ENCODE measurements around the gene SLC9C2. TPM values are rescaled to one million over a fixed set of nuclear protein-coding genes. Genes with fewer than 3 reads are reported as not detected.

SLC9C2 gene
- total and polyA plus RNA-seq, 8 donors: 2.6 TPM; not detected in 7

- no peak overlapping the region for H3K27ac ChIP-seq
- TF ChIP-seq EP300 (IDR thresholded peaks at IDR 0.05): no peak
- TF ChIP-seq POLR2AphosphoS5 (IDR thresholded peaks at IDR 0.05): no peak
- TF ChIP-seq CTCF (IDR thresholded peaks at IDR 0.05): no peak
- no peak for TF ChIP-seq POLR2A (IDR thresholded peaks at IDR 0.05)
- DNase-seq: no peak
- no peak overlapping the region for H3K4me3 ChIP-seq
- no peaks in the 10 kb centered on the region for H3K4me1 ChIP-seq
- no peaks in the 10 kb centered on the region for H3K9me3 ChIP-seq
- intact Hi-C loops (cut with DNase I; ENCODE audit: low total_unique reads): no loop called here
- no peaks in the 10 kb centered on the region for H3K36me3 ChIP-seq
- no peaks in the 10 kb centered on the region for H3K27me3 ChIP-seq
Measured at GRCh38 chr1:173553312-173553711, 49.6 kb downstream of the SLC9C2 start.

- no peak for DNase-seq
- intact Hi-C loops (cut with DNase I; ENCODE audit: low total_unique reads): no loop called here
- Histone ChIP-seq H3K27me3 (no peaks in the 10 kb centered on the region), H3K4me1 (no peaks in the 10 kb centered on the region), H3K9me3 (no peaks in the 10 kb centered on the region), H3K4me3 (no peak overlapping the region), H3K36me3 (no peaks in the 10 kb centered on the region), H3K27ac (no peak overlapping the region)
- TF ChIP-seq EP300 (IDR thresholded peaks at IDR 0.05): no peak
- no peak for TF ChIP-seq CTCF (IDR thresholded peaks at IDR 0.05)
- TF ChIP-seq POLR2A (IDR thresholded peaks at IDR 0.05): no peak
- no peak for TF ChIP-seq POLR2AphosphoS5 (IDR thresholded peaks at IDR 0.05)
- 84 to 95% (median 85%) methylated on average over 3 of the region's 3 CpGs for WGBS, 5 donors
Measured at GRCh38 chr1:173551699-173552098, 51.2 kb downstream of the SLC9C2 start.

- no peak for TF ChIP-seq POLR2AphosphoS5 (IDR thresholded peaks at IDR 0.05)
- TF ChIP-seq EP300 (IDR thresholded peaks at IDR 0.05): no peak
- TF ChIP-seq CTCF (IDR thresholded peaks at IDR 0.05): no peak
- no peak for TF ChIP-seq POLR2A (IDR thresholded peaks at IDR 0.05)
- Histone ChIP-seq H3K36me3 (no peaks in the 10 kb centered on the region), H3K4me3 (no peak overlapping the region), H3K4me1 (no peaks in the 10 kb centered on the region), H3K27me3 (no peaks in the 10 kb centered on the region), H3K9me3 (no peaks in the 10 kb centered on the region), H3K27ac (no peak overlapping the region)
- no peak for DNase-seq
- WGBS, 5 donors: 79 to 93% (median 90%) methylated on average over 2 of the region's 2 CpGs
- intact Hi-C loops (cut with DNase I; ENCODE audit: low total_unique reads): no loop called here
Measured at GRCh38 chr1:173549813-173550212, 53.1 kb downstream of the SLC9C2 start.

DNA sequence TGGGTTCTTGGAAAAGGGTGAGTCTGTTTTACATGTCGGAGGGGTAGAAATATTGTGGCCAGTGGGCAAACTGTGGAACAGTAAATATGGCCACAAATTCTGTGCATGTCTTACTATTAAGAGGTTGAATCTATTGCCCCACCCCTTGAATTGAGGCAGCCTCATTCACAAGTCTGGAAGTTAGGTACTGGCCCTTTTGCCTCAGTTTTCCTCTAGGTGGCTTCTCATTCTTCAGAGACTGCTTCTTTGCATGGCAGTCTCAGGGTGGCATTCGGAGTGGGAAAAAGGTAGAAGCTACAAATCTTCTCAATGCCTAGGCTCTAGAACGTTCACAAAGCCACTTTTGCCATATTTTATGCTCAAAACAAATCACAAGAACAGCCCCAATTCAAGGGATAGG, 57.2 kb downstream of the SLC9C2 start:
- Histone ChIP-seq H3K27ac (no peak overlapping the region), H3K4me3 (no peak overlapping the region), H3K4me1 (no peaks in the 10 kb centered on the region), H3K27me3 (no peaks in the 10 kb centered on the region), H3K36me3 (no peaks in the 10 kb centered on the region), H3K9me3 (peaks cover 0 to 5% (median 0%) of the 10 kb centered on the region in 4 donors)
- DNase-seq: no peak
- 46 to 85% (median 68%) methylated on average over 3 of the region's 3 CpGs for WGBS, 5 donors
- intact Hi-C loops (cut with DNase I; ENCODE audit: low total_unique reads): no loop called here
- TF ChIP-seq POLR2AphosphoS5 (IDR thresholded peaks at IDR 0.05): no peak
- TF ChIP-seq POLR2A (IDR thresholded peaks at IDR 0.05): no peak
- no peak for TF ChIP-seq CTCF (IDR thresholded peaks at IDR 0.05)
- TF ChIP-seq EP300 (IDR thresholded peaks at IDR 0.05): no peak
